ENCODE data around the gene MALRD1. TPM values are rescaled to one million over a fixed set of nuclear protein-coding genes. Genes with fewer than 3 reads are reported as not detected.
A peak's percentile ranks its signal among the peaks of the same experiment; 100 is the strongest.

MALRD1 gene
- total RNA-seq, 1 donor, result 1.7 TPM

- TF ChIP-seq CTCF (IDR thresholded peaks at IDR 0.05; ENCODE audit: insufficient read depth, low read depth, low read length), result no peak
- H3K4me3 ChIP-seq (ENCODE audit: low read depth, low read length), result no peak overlapping the region
- DNase-seq (ENCODE audit: low read depth), result peak; percentile 34
These were observed 664.6 kb downstream of the MALRD1 start for GRCh38 chr10:19713159-19713558.

GRCh38 chr10:19713800-19714525 is 665.4 kb downstream of the MALRD1 start:
- DNase-seq (ENCODE audit: low read depth), result no peak
- no peak overlapping the region for H3K4me3 ChIP-seq (ENCODE audit: low read depth, low read length)
- no peak for TF ChIP-seq CTCF (IDR thresholded peaks at IDR 0.05; ENCODE audit: insufficient read depth, low read depth, low read length)

- TF ChIP-seq CTCF (IDR thresholded peaks at IDR 0.05; ENCODE audit: insufficient read depth, low read depth, low read length), result no peak
- DNase-seq (ENCODE audit: low read depth), result peak; percentile 93
- H3K4me3 ChIP-seq (ENCODE audit: low read depth, low read length), result no peak overlapping the region
These were observed 670.7 kb downstream of the MALRD1 start for GRCh38 chr10:19719284-19719683.

GRCh38 chr10:19724287-19724686 is 675.7 kb downstream of the MALRD1 start:
- H3K4me3 ChIP-seq (ENCODE audit: low read depth, low read length), result no peak overlapping the region
- no peak for DNase-seq (ENCODE audit: low read depth)
- TF ChIP-seq CTCF (IDR thresholded peaks at IDR 0.05; ENCODE audit: insufficient read depth, low read depth, low read length), result no peak

GRCh38 chr10:19728376-19728775 is 679.8 kb downstream of the MALRD1 start:
- no peak for DNase-seq (ENCODE audit: low read depth)
- H3K4me3 ChIP-seq (ENCODE audit: low read depth, low read length), result no peak overlapping the region
- TF ChIP-seq CTCF (IDR thresholded peaks at IDR 0.05; ENCODE audit: insufficient read depth, low read depth, low read length), result no peak

- H3K4me3 ChIP-seq (ENCODE audit: low read depth, low read length), result no peak overlapping the region
- no peak for DNase-seq (ENCODE audit: low read depth)
- TF ChIP-seq CTCF (IDR thresholded peaks at IDR 0.05; ENCODE audit: insufficient read depth, low read depth, low read length), result no peak
These were observed 680.4 kb downstream of the MALRD1 start for GRCh38 chr10:19728964-19729363.

All from fibroblast of villous mesenchyme (primary cell).